Erythroblast (primary cell): ENCODE results near the gene MRPS23.

Source experiments
- GATA1 ChIP-seq: IDR thresholded peaks from 2 replicates; pipeline ENCODE4 v1.6.1; 2011; ENCODE audit warnings: low read depth, mild to moderate bottlenecking, control low read depth, low read length, moderate library complexity
- POLR2A ChIP-seq: IDR thresholded peaks from 2 replicates; pipeline ENCODE4 v1.6.1; 2011; ENCODE audit warnings: mild to moderate bottlenecking, low read length

- no peak for TF ChIP-seq POLR2A
- TF ChIP-seq GATA1: no peak
These were observed 38.1 kb downstream of the MRPS23 start for GRCh38 chr17:57811638-57812280.
